HG02610 (cell line): ENCODE measurements around the gene PPP6R2.

ENCODE experiments used
- ATAC-seq: cut with Tn5 transposase; IDR thresholded peaks from one replicate; pipeline ENCODE4 v1.9.1; 2021; ENCODE audit warnings: mild to moderate bottlenecking, moderate library complexity; ENCODE audit not compliant: unreplicated experiment

The PPP6R2 gene

DNA sequence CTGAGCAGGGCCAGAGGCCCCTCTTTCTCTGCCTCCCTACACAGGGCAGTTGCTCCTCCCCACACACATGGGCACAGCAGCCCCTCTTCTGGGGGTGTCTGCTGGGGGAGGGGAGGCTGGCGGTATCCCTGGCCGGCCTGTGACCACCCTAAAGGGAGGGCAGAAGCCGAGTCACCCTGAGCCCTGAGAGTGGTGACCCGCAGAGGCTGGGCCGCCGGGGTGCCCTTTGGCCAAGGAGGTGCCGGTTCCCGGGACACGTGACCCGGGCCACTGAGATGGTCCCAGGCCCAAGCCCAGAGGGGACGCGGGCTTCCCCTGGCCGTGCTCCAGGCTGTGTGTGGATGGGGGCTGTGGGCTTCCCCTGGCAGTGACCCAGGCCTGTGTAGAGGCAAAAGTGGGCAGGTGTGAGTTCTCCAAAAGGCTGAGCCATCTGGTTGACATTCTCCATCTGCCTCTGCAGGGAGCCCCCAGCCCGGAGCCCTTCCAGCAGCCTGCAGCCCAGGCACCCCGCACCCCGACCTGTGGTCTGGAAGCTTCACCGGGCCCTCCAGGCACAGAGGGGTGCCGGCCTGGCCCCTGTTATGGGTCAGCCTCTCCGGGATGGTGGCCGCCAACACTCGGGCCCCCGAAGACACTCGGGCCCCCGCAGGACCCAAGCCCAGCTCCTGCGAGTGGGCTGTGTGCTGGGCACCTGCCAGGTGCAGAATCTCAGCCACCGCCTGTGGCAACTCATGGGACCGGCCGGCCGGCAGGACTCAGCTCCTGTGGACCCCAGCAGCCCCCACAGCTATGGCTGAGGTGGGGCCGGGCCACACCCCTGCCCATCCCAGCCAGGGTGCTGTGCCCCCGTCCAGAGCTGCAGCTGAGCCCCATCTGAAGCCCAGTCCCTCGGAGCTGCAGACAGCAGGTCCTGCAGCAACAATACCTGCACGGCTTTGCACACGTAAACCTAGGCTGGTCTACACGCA lies 139.3 kb downstream of the PPP6R2 start:
- ATAC-seq = no peak

DNA sequence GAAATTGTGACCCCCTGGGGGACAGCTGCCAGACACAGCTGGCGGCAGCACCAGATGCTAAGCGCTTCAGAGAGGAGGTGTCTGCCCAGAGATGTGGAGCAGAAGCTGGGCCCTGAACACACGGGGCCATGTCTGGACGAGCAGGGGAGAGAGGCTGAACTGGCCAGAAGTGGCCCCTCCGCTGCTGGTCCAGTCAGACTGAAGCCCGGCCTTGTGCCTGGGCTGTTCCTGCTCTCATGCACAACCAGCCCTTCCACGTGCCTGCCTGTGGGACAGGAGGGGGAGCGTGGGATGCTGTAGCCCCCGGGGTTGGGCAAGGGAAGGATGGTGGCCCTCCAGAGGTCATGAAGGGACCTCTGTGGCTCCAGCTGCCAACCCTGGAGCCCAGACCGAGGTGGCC lies 140.0 kb downstream of the PPP6R2 start:
- ATAC-seq = no peak

DNA sequence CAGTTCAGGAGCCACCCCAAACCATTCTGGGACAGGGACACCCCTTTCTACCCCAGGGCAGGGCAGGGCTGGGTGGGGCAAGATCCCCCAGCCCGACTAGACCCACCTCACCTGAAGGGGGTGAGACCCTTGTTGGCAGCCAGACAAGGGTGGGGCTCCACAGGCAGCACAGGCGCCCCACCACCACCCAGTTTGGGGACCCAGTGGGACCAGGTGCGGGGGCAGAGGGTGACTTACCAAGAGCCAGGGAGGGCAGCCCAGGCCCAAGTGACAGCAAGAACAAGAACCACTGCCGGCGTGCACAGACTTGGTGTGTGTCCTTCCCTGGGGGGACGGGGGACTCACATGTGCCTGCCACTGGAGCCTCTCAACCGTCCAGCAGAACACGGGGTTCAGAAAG lies 140.4 kb downstream of the PPP6R2 start:
- no peak for ATAC-seq

DNA sequence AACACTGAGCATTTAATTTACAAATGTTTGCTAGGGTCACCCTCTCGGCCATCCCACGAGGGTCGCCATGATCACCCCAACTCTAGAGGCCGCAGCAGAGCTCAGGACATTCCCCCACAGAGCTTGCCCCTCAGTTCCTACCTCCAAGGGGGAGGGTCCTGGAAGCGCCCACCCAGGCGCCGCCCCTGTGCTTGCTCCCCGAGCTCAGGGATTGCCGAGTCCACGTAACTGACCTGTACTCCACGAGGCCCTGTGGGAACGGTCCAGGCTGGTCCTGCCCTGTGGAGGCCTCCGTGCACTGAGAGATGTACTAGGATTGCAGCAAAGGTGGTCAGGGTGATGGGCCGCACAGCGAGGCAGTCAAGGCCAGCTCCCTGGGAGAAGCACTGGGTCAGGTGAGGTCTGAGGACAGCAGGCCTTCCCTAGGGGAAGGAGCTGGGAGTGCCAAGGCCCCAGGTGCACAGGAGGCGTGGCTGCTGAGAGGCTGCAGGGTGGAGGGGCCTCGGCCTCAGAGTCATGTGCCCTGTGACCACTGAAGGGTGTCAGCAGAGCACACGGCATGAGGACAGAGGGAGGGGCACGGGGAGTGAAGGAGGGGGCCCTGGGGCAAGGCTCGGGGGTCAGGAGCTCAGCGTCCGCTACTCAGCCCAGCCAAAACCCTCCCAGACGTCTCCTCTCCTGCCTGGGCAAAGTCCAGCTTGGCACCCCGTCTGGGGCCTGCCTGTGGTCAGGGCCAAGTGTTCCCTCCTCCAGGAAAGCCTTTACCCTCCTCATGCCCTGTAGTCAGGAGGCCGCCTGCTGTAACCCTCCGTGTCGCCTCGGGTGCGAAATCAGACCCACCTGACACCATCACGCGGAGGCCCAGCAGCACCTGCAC lies 141.1 kb downstream of the PPP6R2 start:
- ATAC-seq = no peak

DNA sequence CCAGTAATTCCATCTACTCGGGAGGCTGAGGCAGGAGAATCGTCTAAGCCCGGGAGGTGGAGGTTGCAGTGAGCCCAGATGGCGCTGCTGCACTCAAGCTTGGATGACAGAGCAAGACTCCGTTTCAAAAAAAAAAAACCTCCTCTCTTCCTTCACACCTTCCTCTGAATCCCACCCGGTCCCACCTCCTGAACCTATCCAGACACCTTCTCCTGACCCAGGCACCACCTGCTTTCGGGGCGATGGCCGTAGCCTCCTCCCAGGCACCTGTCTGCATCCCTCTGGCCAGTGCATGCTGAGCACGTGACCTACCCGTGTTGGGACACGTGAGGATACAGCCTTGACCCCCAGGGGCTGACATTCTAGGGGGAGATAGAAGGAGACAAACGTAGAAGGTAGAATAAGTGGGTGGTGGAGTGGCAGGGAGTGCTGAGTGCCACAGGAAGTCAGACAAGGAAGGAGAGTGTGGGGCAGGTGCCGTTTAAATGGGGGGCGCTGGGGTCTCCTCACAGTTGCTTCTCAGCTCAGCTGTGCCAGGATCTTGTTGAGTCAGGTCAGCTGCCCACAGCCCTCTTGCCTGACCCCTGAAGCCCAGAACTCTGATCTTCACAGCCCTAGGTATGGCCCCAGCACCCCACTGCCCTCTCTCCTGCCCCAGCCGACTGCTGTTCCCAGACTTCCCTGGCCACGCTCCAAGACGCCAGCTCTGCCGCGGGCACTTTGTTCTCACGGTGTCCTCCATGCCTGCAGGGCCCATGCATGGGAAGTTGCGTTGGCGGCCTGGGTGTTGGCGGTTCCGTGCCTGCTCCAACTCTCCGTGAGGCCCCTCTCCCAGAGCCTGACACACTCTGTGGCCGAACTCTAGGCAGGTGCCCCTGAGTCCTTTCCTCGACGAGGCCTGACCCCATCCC lies 142.3 kb downstream of the PPP6R2 start:
- ATAC-seq = no peak

DNA sequence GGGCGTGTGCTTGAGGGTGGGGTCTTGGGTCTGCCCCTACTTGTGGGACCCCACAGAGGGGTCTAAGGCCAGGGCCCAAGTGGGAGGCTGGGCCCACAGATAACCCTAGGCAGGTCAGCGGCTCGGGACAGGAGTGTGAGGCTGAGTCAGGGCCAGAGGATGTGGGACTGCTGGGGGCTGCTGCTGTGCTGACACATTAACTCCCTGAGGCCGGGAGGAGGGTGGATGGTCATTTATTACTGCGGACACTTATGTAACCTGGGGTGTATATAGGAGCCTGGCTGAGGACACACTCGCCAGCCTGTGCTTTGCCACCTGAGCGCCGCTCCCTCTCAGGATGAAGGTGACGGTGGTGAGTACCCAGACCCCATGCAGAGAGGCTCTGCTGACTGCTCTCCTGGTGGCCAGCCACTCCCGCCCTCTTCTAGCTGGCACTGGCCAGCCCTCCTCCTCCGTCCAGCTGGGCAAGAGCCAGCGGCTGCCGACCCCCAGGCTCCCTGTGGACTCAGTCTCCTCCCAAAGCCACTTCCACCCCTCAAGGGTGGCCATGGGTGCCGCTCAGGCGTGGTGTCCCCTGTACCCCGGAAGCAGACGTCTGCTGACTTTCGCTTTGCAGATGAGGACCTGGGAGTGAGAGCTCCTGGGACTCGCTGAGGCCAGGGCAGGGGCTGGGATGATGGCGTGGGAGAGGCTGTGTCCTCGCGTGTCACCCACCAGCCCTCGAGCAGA lies 143.6 kb downstream of the PPP6R2 start, which contains the start of gene MIOX:
MIOX (plus strand) TSS at position 299 of the 729 bp plus-strand sequence; CDS start at position 338, 39 bp downstream.
- no peak for ATAC-seq

DNA sequence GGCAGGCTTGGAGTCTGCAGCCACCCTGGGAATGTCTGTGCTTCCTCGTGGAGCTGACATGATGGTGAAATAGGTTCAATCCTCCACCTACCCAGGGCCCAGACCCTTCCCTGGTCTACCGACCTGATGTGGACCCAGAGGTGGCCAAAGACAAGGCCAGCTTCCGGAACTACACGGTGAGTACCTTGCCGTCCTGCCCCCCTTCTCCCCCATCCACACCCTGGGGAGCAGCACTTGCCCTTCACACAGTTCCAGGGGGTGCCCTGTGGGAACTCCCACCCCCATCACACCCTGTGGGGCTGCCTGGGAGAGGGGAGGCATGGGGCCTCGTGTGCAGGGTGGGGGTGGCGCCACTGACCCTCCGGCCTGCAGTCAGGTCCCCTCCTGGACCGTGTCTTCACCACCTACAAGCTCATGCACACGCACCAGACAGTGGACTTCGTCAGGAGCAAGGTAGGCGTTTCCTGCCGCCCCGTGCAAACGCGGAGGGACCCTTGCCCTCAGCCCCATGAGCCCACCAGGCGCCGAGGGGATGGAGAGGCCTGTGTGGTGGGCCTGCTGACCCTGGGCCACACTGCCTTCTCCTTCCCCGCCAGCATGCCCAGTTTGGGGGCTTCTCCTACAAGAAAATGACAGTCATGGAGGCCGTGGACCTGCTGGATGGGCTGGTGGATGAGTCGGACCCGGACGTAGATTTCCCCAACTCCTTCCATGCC lies 144.3 kb downstream of the PPP6R2 start:
- no peak for ATAC-seq

DNA sequence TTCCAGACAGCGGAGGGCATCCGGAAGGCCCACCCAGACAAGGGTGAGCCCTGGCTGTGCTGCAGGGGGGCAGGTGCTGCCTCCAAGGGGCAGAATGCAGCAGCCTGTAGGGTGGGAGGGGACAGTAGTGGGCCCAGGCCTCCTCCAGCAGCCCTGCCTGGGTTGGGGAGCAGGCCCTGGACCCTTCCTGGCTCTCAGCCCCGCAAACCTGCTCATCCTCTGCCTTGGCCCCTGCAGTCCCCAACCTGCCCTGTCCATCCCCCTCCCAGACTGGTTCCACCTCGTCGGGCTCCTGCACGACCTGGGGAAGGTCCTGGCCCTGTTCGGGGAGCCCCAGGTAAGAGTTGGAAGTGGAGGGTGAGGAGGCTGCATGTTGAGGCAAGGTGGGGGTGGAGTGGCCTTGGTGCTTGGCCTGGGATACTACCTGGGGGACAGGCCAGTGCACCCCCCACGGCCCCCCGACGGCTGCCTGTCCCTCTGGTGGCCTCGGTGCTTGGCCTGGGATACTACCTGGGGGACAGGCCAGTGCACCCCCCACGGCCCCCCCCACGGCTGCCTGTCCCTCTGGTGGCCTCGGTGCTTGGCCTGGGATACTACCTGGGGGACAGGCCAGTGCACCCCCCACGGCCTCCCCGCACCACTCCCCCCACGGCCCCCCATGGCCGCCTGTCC lies 145.0 kb downstream of the PPP6R2 start:
- no peak for ATAC-seq

DNA sequence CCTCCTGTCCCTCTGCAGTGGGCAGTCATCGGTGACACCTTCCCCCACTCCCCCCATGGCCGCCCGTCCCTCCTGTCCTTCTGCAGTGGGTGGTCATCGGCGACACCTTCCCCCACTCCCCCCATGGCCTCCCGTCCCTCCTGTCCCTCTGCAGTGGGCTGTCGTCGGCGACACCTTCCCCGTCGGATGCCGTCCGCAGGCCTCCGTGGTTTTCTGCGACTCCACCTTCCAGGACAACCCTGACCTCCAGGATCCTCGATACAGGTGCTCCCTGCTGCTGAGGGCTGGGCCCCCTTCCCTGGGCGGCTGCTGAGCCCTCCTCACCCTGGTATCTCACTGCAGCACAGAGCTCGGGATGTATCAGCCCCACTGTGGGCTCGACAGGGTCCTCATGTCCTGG lies 145.8 kb downstream of the PPP6R2 start:
- no peak for ATAC-seq

DNA sequence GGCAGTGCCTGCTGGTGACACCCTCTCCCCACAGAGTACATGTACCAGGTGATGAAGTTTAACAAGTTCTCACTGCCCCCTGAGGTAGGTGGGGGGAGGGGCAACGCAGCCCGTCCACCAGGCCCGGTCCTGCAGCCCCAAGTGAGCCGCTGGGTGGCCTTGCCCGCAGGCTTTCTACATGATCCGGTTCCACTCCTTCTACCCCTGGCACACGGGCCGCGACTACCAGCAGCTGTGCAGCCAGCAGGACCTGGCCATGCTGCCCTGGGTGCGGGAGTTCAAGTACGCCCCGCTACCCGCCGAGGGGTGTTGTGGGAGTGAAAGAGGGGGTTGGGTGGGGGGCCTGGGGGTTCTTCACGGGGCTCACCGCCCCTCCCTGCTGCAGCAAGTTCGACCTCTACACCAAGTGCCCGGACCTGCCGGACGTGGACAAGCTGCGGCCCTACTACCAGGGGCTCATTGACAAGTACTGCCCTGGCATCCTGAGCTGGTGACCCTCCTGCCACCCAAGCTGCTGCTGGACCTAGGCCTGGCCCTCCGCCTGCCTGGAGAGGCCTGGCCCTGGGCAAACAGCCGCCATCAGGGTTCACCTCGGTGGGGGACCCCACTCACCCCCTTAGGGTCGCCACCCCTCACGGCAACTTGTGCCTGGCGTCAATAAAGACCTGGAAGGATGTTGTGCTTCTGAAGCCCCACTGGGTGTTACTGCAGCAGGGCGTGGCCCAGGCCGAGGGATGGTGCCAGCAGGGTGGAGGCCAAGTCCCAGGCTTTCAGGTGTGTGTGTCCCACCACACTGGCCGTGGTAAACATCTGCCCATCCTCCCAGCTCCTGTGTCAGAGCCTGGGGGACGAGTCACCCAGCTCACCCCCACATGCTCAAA lies 146.5 kb downstream of the PPP6R2 start:
- no peak for ATAC-seq

DNA sequence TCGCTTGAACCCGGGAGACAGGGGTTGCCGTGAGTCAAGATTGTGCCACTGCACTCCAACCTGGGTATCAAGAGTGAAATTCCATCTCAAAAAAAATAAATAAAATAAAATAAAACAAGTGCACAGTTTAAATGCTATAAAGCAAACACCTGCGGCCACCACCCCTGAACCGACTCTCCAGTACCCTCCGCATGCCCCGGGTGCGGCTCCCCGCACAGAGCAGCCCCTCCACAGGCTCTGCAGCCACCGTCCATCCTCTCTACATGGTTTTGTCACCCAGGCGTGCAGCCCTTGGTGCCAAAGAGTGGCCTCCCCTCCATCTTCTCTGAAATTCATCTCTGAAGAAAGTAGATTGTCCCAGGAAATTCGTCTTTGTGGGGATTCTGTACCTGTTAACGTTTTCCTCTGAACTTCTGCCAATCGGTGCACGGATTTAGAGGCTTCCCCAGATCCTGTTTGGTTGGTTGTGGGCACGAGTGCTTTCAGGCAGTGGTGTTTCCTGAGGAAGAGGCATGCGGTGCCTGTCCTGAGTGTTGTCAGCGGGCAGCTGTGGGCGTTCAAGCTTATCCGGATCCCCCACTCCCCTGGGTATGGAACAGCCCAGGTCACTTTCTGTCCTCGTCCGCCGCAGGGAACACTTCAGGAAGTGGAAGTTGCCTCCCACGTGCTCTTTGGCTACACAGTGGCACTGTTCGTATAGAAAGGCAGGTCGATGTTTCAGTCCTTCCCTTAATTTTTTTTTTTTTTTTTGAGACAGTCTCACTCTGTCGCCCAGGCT lies 147.6 kb downstream of the PPP6R2 start:
- ATAC-seq = no peak
